ENCODE results near the gene CPAMD8. TPM values are rescaled to one million over a fixed set of nuclear protein-coding genes. Genes with fewer than 3 reads are reported as not detected.

The CPAMD8 gene
- total and polyA plus RNA-seq, 9 of the 15 experiments (the other 6 are each of a cell fraction or from before 2014, with no cell fraction given), result 0.20 to 2.1 (median 1.3) TPM

DNA sequence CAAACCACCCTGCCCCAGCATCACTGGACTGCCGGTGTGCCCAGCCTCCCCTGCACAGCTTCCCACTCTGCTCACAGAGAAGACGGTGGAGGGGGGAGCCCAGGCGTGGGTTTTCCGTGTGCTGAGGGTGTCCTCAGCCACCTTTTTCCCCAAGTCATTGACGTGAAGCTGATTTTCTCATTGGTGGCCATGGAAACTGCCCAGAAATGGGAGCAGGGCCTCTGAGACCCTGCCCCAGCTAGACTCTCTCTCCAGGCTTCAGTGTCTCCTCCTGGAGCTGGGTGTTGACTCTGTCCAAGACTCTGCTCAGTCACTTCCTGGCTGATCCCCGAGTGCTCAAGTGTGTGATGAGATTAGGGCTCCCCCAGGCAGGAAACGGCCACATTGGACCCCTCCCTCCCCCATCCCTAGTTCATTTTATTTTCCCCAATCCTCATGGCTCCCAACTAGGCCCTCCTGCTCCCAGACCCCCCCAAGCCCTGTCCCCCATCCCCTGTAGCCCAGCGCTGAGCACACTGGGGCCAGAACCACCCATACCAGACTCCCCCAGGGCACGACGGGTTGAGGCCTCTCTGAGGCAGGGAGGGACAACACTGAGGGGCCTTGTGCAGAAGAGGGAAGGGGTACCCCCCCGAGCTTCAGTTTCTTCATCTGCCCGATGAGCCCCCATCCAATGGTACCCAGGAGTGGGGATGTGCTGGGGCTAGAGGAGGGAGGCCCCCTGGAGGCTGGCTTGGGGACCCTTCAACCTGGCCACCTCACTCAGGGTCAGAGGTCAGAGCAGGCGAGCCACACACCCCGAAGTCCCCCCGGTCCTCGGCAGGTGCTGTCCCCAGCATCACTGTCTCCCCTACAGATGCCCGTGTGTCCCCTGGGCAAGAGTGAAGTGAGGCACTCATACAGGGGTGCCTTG lies 139.0 kb downstream of the CPAMD8 start (continued):
- TF ChIP-seq, protein P1, sequence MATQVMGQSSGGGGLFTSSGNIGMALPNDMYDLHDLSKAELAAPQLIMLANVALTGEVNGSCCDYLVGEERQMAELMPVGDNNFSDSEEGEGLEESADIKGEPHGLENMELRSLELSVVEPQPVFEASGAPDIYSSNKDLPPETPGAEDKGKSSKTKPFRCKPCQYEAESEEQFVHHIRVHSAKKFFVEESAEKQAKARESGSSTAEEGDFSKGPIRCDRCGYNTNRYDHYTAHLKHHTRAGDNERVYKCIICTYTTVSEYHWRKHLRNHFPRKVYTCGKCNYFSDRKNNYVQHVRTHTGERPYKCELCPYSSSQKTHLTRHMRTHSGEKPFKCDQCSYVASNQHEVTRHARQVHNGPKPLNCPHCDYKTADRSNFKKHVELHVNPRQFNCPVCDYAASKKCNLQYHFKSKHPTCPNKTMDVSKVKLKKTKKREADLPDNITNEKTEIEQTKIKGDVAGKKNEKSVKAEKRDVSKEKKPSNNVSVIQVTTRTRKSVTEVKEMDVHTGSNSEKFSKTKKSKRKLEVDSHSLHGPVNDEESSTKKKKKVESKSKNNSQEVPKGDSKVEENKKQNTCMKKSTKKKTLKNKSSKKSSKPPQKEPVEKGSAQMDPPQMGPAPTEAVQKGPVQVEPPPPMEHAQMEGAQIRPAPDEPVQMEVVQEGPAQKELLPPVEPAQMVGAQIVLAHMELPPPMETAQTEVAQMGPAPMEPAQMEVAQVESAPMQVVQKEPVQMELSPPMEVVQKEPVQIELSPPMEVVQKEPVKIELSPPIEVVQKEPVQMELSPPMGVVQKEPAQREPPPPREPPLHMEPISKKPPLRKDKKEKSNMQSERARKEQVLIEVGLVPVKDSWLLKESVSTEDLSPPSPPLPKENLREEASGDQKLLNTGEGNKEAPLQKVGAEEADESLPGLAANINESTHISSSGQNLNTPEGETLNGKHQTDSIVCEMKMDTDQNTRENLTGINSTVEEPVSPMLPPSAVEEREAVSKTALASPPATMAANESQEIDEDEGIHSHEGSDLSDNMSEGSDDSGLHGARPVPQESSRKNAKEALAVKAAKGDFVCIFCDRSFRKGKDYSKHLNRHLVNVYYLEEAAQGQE (IDR thresholded peaks at IDR 0.05; ENCODE audit: borderline replicate concordance), result peak; percentile 30; the same call in 1 of the 2 replicates
- TF ChIP-seq, protein P1 (CRISPR knock-in tag; IDR thresholded peaks at IDR 0.05; ENCODE audit: low read depth), result no peak
- TF ChIP-seq RBM14 (IDR thresholded peaks at IDR 0.05; ENCODE audit: borderline replicate concordance, insufficient read depth, low read depth, low read length) (no peak), ZNF384 (IDR thresholded peaks at IDR 0.05; ENCODE audit: low read depth, low read length) (no peak), RHOXF2B (CRISPR knock-in tag; conservative IDR thresholded peaks at IDR 0.05) (no peak), ERF (CRISPR knock-in tag; IDR thresholded peaks at IDR 0.05) (0 out of 2 replicates have a peak, but pooled peaks have one; percentile 71), WHSC1 (IDR thresholded peaks at IDR 0.05; ENCODE audit: low read length) (no peak), HDAC1 (IDR thresholded peaks at IDR 0.05) (no peak), PPARD (CRISPR knock-in tag; IDR thresholded peaks at IDR 0.05) (no peak), U2AF2 (optimal IDR thresholded peaks at IDR 0.05; ENCODE audit: low read depth, low read length) (no peak), TAF15 (IDR thresholded peaks at IDR 0.05; ENCODE audit: low read depth, low read length) (no peak), KHSRP (IDR thresholded peaks at IDR 0.05) (no peak), ZFP1 (CRISPR knock-in tag; IDR thresholded peaks at IDR 0.05) (no peak), ZNF24 (IDR thresholded peaks at IDR 0.05) (no peak), ZNF75A (CRISPR knock-in tag; IDR thresholded peaks at IDR 0.05) (no peak)
- TF ChIP-seq, protein P2, sequence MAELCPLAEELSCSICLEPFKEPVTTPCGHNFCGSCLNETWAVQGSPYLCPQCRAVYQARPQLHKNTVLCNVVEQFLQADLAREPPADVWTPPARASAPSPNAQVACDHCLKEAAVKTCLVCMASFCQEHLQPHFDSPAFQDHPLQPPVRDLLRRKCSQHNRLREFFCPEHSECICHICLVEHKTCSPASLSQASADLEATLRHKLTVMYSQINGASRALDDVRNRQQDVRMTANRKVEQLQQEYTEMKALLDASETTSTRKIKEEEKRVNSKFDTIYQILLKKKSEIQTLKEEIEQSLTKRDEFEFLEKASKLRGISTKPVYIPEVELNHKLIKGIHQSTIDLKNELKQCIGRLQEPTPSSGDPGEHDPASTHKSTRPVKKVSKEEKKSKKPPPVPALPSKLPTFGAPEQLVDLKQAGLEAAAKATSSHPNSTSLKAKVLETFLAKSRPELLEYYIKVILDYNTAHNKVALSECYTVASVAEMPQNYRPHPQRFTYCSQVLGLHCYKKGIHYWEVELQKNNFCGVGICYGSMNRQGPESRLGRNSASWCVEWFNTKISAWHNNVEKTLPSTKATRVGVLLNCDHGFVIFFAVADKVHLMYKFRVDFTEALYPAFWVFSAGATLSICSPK (IDR thresholded peaks at IDR 0.05; ENCODE audit: borderline replicate concordance), result no peak
- TF ChIP-seq, protein P3, sequence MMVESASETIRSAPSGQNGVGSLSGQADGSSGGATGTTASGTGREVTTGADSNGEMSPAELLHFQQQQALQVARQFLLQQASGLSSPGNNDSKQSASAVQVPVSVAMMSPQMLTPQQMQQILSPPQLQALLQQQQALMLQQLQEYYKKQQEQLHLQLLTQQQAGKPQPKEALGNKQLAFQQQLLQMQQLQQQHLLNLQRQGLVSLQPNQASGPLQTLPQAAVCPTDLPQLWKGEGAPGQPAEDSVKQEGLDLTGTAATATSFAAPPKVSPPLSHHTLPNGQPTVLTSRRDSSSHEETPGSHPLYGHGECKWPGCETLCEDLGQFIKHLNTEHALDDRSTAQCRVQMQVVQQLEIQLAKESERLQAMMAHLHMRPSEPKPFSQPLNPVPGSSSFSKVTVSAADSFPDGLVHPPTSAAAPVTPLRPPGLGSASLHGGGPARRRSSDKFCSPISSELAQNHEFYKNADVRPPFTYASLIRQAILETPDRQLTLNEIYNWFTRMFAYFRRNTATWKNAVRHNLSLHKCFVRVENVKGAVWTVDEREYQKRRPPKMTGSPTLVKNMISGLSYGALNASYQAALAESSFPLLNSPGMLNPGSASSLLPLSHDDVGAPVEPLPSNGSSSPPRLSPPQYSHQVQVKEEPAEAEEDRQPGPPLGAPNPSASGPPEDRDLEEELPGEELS (CRISPR knock-in tag; IDR thresholded peaks at IDR 0.05; ENCODE audit: borderline replicate concordance), result no peak
